ENCODE results near the gene BPIFB3. TPM values are rescaled to one million over a fixed set of nuclear protein-coding genes. Genes with fewer than 3 reads are reported as not detected.

Gene BPIFB3
- total RNA-seq, 1 experiment from 2014 or later, result not detected

GRCh38 chr20:33020278-33021161 is 33.2 kb upstream of the BPIFB3 start:
- Histone ChIP-seq H3K9me3 (ENCODE audit: low read length) (no peaks in the 10 kb centered on the region), H3K4me3 (ENCODE audit: low read length) (no peak overlapping the region), H2AFZ (ENCODE audit: low read length) (no peak overlapping the region), H3K27me3 (ENCODE audit: low read length) (no peaks in the 10 kb centered on the region), H3K4me1 (ENCODE audit: low read length) (no peaks in the 10 kb centered on the region), H3K27ac (ENCODE audit: low read length) (no peak overlapping the region), H3K9me2 (replicated peaks; ENCODE audit: insufficient read depth, low read length) (no peaks in the 10 kb centered on the region), H4K20me1 (ENCODE audit: insufficient read depth, low read depth, low read length) (no peaks in the 10 kb centered on the region), H3K79me2 (ENCODE audit: low read length) (no peaks in the 10 kb centered on the region), H3K4me2 (ENCODE audit: low read depth, low read length, poor library complexity, severe bottlenecking) (no peak overlapping the region), H3K9ac (ENCODE audit: low read length) (no peak overlapping the region), H3K36me3 (ENCODE audit: insufficient read depth, low read length) (no peaks in the 10 kb centered on the region)
- DNase-seq, result no peak

GRCh38 chr20:33021879-33022278 is 31.8 kb upstream of the BPIFB3 start:
- DNase-seq, result no peak
- Histone ChIP-seq H3K36me3 (ENCODE audit: insufficient read depth, low read length) (no peaks in the 10 kb centered on the region), H3K9me2 (replicated peaks; ENCODE audit: insufficient read depth, low read length) (no peaks in the 10 kb centered on the region), H3K9ac (ENCODE audit: low read length) (no peak overlapping the region), H3K4me3 (ENCODE audit: low read length) (no peak overlapping the region), H3K4me2 (ENCODE audit: low read depth, low read length, poor library complexity, severe bottlenecking) (no peak overlapping the region), H3K27me3 (ENCODE audit: low read length) (no peaks in the 10 kb centered on the region), H3K79me2 (ENCODE audit: low read length) (no peaks in the 10 kb centered on the region), H2AFZ (ENCODE audit: low read length) (no peak overlapping the region), H3K27ac (ENCODE audit: low read length) (no peak overlapping the region), H4K20me1 (ENCODE audit: insufficient read depth, low read depth, low read length) (no peaks in the 10 kb centered on the region), H3K4me1 (ENCODE audit: low read length) (no peaks in the 10 kb centered on the region), H3K9me3 (ENCODE audit: low read length) (no peaks in the 10 kb centered on the region)

- no peaks in the 10 kb centered on the region for H3K27me3 ChIP-seq (ENCODE audit: low read length)
- no peaks in the 10 kb centered on the region for H3K9me2 ChIP-seq (replicated peaks; ENCODE audit: insufficient read depth, low read length)
- H4K20me1 ChIP-seq (ENCODE audit: insufficient read depth, low read depth, low read length), result no peaks in the 10 kb centered on the region
- H2AFZ ChIP-seq (ENCODE audit: low read length), result no peak overlapping the region
- H3K9ac ChIP-seq (ENCODE audit: low read length), result no peak overlapping the region
- H3K4me1 ChIP-seq (ENCODE audit: low read length), result no peaks in the 10 kb centered on the region
- no peak for DNase-seq
- no peaks in the 10 kb centered on the region for H3K79me2 ChIP-seq (ENCODE audit: low read length)
- H3K4me2 ChIP-seq (ENCODE audit: low read depth, low read length, poor library complexity, severe bottlenecking), result no peak overlapping the region
- no peaks in the 10 kb centered on the region for H3K36me3 ChIP-seq (ENCODE audit: insufficient read depth, low read length)
- H3K27ac ChIP-seq (ENCODE audit: low read length), result no peak overlapping the region
- no peaks in the 10 kb centered on the region for H3K9me3 ChIP-seq (ENCODE audit: low read length)
- H3K4me3 ChIP-seq (ENCODE audit: low read length), result no peak overlapping the region
Measured at GRCh38 chr20:33022289-33022688, 31.4 kb upstream of the BPIFB3 start.

GRCh38 chr20:33022694-33023438 is 30.8 kb upstream of the BPIFB3 start:
- Histone ChIP-seq H3K27ac (ENCODE audit: low read length) (no peak overlapping the region), H3K79me2 (ENCODE audit: low read length) (no peaks in the 10 kb centered on the region), H3K9me3 (ENCODE audit: low read length) (no peaks in the 10 kb centered on the region), H3K36me3 (ENCODE audit: insufficient read depth, low read length) (no peaks in the 10 kb centered on the region), H3K9ac (ENCODE audit: low read length) (no peak overlapping the region), H3K9me2 (replicated peaks; ENCODE audit: insufficient read depth, low read length) (no peaks in the 10 kb centered on the region), H2AFZ (ENCODE audit: low read length) (no peak overlapping the region), H4K20me1 (ENCODE audit: insufficient read depth, low read depth, low read length) (no peaks in the 10 kb centered on the region), H3K27me3 (ENCODE audit: low read length) (no peaks in the 10 kb centered on the region), H3K4me2 (ENCODE audit: low read depth, low read length, poor library complexity, severe bottlenecking) (no peak overlapping the region), H3K4me1 (ENCODE audit: low read length) (no peaks in the 10 kb centered on the region), H3K4me3 (ENCODE audit: low read length) (no peak overlapping the region)
- no peak for DNase-seq

GRCh38 chr20:33023439-33024242 is 30.1 kb upstream of the BPIFB3 start:
- no peak overlapping the region for H3K4me3 ChIP-seq (ENCODE audit: low read length)
- no peaks in the 10 kb centered on the region for H4K20me1 ChIP-seq (ENCODE audit: insufficient read depth, low read depth, low read length)
- H3K4me2 ChIP-seq (ENCODE audit: low read depth, low read length, poor library complexity, severe bottlenecking), result no peak overlapping the region
- no peaks in the 10 kb centered on the region for H3K4me1 ChIP-seq (ENCODE audit: low read length)
- no peaks in the 10 kb centered on the region for H3K9me2 ChIP-seq (replicated peaks; ENCODE audit: insufficient read depth, low read length)
- H3K9me3 ChIP-seq (ENCODE audit: low read length), result no peaks in the 10 kb centered on the region
- H3K27me3 ChIP-seq (ENCODE audit: low read length), result no peaks in the 10 kb centered on the region
- no peak overlapping the region for H2AFZ ChIP-seq (ENCODE audit: low read length)
- H3K79me2 ChIP-seq (ENCODE audit: low read length), result no peaks in the 10 kb centered on the region
- H3K27ac ChIP-seq (ENCODE audit: low read length), result no peak overlapping the region
- no peak for DNase-seq
- no peaks in the 10 kb centered on the region for H3K36me3 ChIP-seq (ENCODE audit: insufficient read depth, low read length)
- H3K9ac ChIP-seq (ENCODE audit: low read length), result no peak overlapping the region

GRCh38 chr20:33024243-33024560 is 29.5 kb upstream of the BPIFB3 start:
- H3K36me3 ChIP-seq (ENCODE audit: insufficient read depth, low read length), result no peaks in the 10 kb centered on the region
- no peaks in the 10 kb centered on the region for H3K4me1 ChIP-seq (ENCODE audit: low read length)
- no peak overlapping the region for H3K4me2 ChIP-seq (ENCODE audit: low read depth, low read length, poor library complexity, severe bottlenecking)
- H3K27me3 ChIP-seq (ENCODE audit: low read length), result no peaks in the 10 kb centered on the region
- H3K27ac ChIP-seq (ENCODE audit: low read length), result no peak overlapping the region
- H3K9ac ChIP-seq (ENCODE audit: low read length), result no peak overlapping the region
- H4K20me1 ChIP-seq (ENCODE audit: insufficient read depth, low read depth, low read length), result no peaks in the 10 kb centered on the region
- H3K4me3 ChIP-seq (ENCODE audit: low read length), result no peak overlapping the region
- no peak for DNase-seq
- H3K79me2 ChIP-seq (ENCODE audit: low read length), result no peaks in the 10 kb centered on the region
- H3K9me2 ChIP-seq (replicated peaks; ENCODE audit: insufficient read depth, low read length), result no peaks in the 10 kb centered on the region
- H3K9me3 ChIP-seq (ENCODE audit: low read length), result no peaks in the 10 kb centered on the region
- H2AFZ ChIP-seq (ENCODE audit: low read length), result no peak overlapping the region

DNA sequence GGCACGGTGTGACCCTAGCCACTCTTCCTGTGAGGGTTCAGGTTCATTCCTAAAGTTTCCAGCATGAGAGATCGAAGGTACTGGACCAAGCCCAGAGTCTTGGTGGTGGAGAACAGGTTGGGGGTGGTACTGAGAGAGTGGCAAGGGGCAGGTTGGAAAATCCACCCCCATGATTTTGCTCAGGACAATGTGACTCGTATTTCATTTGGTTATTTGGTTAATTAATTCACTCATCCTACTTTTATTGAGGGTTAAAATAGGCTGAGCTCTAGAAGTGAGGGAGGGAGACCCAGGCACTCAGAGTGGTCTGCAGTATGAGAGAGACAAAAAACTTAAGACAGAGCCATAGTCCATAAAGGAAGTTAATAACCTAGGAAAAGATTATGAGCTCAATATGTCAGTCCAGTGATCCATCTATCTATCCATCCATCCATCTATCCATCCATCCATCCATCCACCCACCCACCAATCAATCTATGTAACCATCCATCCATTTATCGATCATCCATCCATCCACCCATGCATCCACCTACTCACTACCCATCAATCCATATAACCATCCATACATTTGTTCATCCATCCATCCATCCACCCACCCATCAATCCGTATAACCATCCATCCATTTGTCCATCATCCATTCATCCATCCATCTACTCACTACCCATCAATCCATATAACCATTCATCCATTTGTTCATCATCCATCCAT is 28.9 kb upstream of the BPIFB3 start:
- no peaks in the 10 kb centered on the region for H3K36me3 ChIP-seq (ENCODE audit: insufficient read depth, low read length)
- DNase-seq, result no peak
- H3K4me3 ChIP-seq (ENCODE audit: low read length), result no peak overlapping the region
- H3K4me1 ChIP-seq (ENCODE audit: low read length), result no peaks in the 10 kb centered on the region
- H3K9me3 ChIP-seq (ENCODE audit: low read length), result no peaks in the 10 kb centered on the region
- H3K9me2 ChIP-seq (replicated peaks; ENCODE audit: insufficient read depth, low read length), result no peaks in the 10 kb centered on the region
- no peaks in the 10 kb centered on the region for H3K27me3 ChIP-seq (ENCODE audit: low read length)
- no peak overlapping the region for H3K9ac ChIP-seq (ENCODE audit: low read length)
- no peak overlapping the region for H3K4me2 ChIP-seq (ENCODE audit: low read depth, low read length, poor library complexity, severe bottlenecking)
- no peak overlapping the region for H2AFZ ChIP-seq (ENCODE audit: low read length)
- no peak overlapping the region for H3K27ac ChIP-seq (ENCODE audit: low read length)
- H4K20me1 ChIP-seq (ENCODE audit: insufficient read depth, low read depth, low read length), result no peaks in the 10 kb centered on the region
- H3K79me2 ChIP-seq (ENCODE audit: low read length), result no peaks in the 10 kb centered on the region

Data from Karpas-422 (cell line).